ENCODE measurements around the gene RAPGEF4.
"Not testable (repeated sequence)": the region's sequence is repeated elsewhere in the genome, so short reads cannot be mapped to it uniquely, and the experiment has no call there.

GRCh38 chr2:172803308-172803707 is 67.7 kb downstream of the RAPGEF4 start:
- TF ChIP-seq, protein P1, sequence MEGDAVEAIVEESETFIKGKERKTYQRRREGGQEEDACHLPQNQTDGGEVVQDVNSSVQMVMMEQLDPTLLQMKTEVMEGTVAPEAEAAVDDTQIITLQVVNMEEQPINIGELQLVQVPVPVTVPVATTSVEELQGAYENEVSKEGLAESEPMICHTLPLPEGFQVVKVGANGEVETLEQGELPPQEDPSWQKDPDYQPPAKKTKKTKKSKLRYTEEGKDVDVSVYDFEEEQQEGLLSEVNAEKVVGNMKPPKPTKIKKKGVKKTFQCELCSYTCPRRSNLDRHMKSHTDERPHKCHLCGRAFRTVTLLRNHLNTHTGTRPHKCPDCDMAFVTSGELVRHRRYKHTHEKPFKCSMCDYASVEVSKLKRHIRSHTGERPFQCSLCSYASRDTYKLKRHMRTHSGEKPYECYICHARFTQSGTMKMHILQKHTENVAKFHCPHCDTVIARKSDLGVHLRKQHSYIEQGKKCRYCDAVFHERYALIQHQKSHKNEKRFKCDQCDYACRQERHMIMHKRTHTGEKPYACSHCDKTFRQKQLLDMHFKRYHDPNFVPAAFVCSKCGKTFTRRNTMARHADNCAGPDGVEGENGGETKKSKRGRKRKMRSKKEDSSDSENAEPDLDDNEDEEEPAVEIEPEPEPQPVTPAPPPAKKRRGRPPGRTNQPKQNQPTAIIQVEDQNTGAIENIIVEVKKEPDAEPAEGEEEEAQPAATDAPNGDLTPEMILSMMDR (IDR thresholded peaks at IDR 0.05; ENCODE audit: borderline replicate concordance, extremely low read depth, low read length, poor library complexity, severe bottlenecking): not testable (repeated sequence)
- not testable (repeated sequence) for TF ChIP-seq EZH2 (IDR thresholded peaks at IDR 0.05; ENCODE audit: borderline replicate concordance, low read depth, low read length, severe bottlenecking)

All from DND-41 (cell line).